Thyroid gland (tissue), 4 donors: ENCODE results near the gene ZNF365.

Experiments used
- CTCF ChIP-seq, 6 experiments: fragments of 200-600 bp in 3 of 6; fragments of 450-650 bp in 3 of 6; sonication (generic) in 3 of 6; IDR thresholded peaks; one replicate each; pipeline ENCODE4 v1.5.1; 2016 to 2019; ENCODE audit warnings: antibody characterized with exemption in 6 of 6, mild to moderate bottlenecking in 2 of 6, inconsistent platforms in 1 of 6, moderate library complexity in 1 of 6
- POLR2A ChIP-seq, 2 donors: fragments of 450-650 bp; IDR thresholded peaks; one replicate each; pipeline ENCODE4 v1.6.1; 2017; ENCODE audit warnings: antibody characterized with exemption in 2 of 2, mild to moderate bottlenecking in 2 of 2, moderate library complexity in 1 of 2

GRCh38 chr10:62354916-62355315 is 19.3 kb upstream of the ZNF365 start:
- TF ChIP-seq CTCF (IDR thresholded peaks at IDR 0.05) = no peak
- no peak for TF ChIP-seq POLR2A (IDR thresholded peaks at IDR 0.05)
